T-helper 22 cell (primary cell): ENCODE measurements around the gene FGGY.
"Not testable (repeated sequence)": the region's sequence is repeated elsewhere in the genome, so short reads cannot be mapped to it uniquely, and the experiment has no call there.

Experiments
- DNase-seq: peaks from one replicate; pipeline ENCODE4 v3.0.0-alpha.2; 2020; ENCODE audit warnings: low read depth

Gene FGGY

DNA sequence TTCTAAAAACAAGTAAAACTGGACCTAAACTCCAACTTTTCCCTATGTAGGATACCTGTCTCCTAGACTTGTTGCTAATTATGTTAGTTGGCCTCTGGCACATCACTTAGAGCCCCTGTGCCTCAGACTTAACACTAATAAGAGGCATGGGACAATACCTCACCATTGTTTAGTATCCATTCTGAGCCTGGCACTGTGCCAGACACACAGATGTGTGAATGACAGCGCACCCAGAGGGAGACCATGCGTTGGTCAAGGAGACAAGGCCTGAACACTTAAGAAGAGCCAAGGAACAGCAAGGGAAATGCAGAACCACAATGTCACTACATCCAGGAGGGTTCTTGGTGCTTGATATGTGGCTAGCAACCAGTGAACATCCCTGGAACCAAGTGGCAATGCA, 189.1 kb downstream of the FGGY start:
- no peak for DNase-seq

DNA sequence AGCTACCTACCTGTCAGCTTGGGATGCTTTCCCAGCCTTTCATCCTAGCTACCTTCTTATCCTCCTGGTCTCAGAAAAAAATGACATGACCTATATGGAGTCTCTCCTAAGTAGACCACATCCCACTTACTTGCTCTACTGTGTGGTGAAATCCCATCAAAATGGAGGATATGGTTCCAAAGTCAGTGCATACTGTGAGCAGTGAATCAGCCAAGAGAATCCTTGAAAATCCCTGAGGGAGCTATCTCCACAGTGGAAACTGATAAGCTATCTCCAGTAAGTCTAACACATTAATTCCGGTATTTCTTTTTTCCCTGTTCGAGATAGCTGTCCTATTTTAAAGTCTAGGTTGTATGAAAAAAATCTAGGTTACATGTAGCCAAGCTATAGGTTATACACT, 189.7 kb downstream of the FGGY start:
- no peak for DNase-seq

- DNase-seq, result no peak
These were observed 190.6 kb downstream of the FGGY start for GRCh38 chr1:59487335-59488031.

GRCh38 chr1:59492500-59492899, 195.6 kb downstream of the FGGY start:
- no peak for DNase-seq

DNA sequence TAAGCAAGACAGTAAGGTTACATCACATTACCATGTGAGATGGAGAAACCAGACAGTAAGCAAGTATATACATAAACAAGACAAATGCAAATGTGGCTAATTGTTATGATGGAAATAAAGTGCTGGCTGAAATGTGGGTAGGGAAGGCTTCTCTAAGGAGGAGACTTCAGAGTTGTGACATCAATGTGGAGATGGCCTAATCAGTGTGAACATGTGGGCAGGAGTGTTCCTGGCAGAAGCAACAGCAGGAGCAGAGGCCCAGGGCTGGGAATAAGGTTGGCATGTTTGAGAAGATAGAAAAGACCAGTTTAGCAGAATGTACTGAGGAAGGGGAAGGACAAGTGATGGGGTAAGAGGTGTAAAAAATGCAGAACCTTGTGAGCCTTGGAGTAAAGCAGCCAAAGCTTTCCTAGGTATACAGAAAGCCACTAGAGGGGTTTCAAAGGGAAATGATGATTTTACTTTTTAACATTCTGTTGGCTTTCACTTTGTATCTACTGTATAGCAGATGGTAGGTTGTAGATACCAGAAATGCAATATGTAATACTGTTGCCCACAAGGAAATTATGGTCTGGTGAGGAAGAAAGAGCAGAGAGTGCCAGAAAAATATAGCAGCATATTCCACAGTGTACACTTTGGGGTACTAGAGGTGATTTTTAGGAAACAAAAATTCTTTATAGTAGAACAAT, 197.4 kb downstream of the FGGY start:
- no peak for DNase-seq

- DNase-seq, result not testable (repeated sequence)
These were observed 199.3 kb downstream of the FGGY start for GRCh38 chr1:59496156-59496555.

GRCh38 chr1:59497616-59498015, 200.7 kb downstream of the FGGY start:
- no peak for DNase-seq

GRCh38 chr1:59498640-59499039, 201.7 kb downstream of the FGGY start:
- DNase-seq, result no peak

- no peak for DNase-seq
These were observed 202.5 kb downstream of the FGGY start for GRCh38 chr1:59499273-59499942.

- DNase-seq, result no peak
These were observed 203.2 kb downstream of the FGGY start for GRCh38 chr1:59499943-59500569.

DNA sequence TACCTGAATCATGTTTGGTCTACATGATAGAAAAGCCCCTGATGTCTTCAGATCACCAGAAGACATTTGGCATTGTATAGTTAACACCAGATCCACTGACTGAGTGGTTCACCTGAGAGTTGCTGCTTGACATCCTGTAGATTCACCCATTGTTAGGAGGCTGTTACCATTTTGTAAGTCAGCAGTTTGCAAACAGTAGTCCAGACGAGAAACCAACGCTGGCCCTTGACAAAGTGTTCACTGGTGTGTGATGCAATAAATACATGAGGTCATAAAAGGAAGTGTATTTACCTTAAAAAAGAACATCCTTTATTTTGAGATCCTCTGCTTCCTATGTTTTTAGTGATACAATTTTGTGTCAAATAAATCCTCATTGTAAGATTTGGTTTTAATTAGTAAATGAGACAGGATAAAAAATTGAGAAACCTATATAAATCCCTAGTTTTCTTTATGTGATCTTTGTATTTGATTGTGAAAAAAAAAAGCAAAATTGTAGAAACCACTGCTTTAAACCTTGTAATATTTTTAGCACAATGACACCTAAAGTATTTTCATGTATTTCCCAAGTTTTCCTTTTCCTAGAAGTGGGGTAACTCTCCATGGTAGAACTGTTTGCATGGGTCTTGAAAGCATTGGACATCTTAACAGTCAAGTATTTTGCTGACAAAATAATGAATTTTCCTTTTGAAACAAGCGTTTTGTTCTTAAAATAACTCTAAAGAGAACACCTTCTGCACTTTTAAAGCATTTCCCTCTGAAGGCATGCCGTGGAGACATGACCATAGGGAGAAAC, 204.3 kb downstream of the FGGY start:
- DNase-seq, result no peak

GRCh38 chr1:59502009-59502691, 205.3 kb downstream of the FGGY start:
- no peak for DNase-seq

- no peak for DNase-seq
These were observed 207.4 kb downstream of the FGGY start for GRCh38 chr1:59504276-59504675.

DNA sequence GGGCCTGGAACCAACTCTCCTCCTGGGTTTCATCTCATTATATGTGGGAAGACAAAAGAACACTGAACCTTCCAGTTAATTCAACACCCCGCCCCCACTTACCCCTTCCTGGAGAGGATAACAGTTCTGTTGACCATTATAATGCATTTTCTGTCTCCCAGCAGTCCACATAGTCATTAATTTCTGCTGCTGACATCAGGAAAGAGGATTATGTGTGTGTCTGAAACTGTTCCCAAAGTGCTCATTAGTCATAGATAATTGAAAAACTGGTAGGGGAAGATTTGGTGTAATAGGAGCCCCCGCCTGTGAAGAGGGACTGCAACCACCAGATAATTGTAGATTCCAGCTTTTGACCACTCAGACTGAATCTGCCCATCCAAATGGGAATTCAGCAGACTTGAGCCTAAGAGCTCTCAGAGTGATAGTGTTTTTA, 208.7 kb downstream of the FGGY start:
- no peak for DNase-seq

DNA sequence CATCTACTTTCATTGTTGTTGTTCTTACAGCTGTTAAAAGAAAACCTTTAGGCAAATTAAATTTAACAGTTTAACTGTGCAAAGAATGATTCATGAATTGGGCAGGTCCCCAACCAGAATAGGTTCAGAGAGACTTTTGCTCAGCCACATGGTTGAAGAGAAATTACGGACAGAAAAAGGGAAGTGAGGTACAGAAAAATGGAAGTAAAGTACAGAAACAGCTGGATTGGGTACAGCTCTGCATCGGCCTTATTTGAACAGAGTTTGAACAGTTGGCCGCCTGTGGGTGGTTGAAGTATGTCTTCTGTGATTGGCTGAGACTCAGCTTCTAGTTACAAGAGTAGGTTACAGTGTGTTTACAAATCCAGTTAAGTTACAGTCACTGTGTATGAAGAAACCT, 210.1 kb downstream of the FGGY start:
- no peak for DNase-seq

DNA sequence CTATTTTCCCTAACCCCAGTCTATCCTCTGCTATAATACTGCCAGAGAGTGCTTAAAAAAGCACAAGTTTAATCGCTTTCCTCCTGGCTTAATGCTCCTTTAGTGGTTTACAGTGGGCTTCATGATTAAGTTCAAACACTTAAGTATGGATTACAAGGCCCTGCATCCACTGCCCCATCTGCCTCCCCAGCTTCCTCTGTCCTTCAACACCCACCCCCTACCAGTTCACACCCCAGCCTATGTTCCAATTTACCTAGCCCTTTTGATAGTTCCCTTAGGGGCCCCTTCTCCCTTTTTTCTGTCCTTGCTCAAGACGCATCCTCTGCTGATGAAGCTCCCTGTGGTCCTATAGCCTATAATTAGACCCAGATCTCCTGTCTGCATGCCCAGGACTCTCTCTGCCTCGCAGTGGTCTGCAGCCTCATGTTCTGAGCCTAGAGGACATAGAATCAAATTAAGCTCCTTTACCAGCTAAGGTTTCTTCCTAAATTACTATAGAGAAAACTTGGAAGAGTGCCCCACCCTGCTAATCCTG, 212.5 kb downstream of the FGGY start:
- no peak for DNase-seq

GRCh38 chr1:59510249-59510648, 213.4 kb downstream of the FGGY start:
- DNase-seq, result no peak

DNA sequence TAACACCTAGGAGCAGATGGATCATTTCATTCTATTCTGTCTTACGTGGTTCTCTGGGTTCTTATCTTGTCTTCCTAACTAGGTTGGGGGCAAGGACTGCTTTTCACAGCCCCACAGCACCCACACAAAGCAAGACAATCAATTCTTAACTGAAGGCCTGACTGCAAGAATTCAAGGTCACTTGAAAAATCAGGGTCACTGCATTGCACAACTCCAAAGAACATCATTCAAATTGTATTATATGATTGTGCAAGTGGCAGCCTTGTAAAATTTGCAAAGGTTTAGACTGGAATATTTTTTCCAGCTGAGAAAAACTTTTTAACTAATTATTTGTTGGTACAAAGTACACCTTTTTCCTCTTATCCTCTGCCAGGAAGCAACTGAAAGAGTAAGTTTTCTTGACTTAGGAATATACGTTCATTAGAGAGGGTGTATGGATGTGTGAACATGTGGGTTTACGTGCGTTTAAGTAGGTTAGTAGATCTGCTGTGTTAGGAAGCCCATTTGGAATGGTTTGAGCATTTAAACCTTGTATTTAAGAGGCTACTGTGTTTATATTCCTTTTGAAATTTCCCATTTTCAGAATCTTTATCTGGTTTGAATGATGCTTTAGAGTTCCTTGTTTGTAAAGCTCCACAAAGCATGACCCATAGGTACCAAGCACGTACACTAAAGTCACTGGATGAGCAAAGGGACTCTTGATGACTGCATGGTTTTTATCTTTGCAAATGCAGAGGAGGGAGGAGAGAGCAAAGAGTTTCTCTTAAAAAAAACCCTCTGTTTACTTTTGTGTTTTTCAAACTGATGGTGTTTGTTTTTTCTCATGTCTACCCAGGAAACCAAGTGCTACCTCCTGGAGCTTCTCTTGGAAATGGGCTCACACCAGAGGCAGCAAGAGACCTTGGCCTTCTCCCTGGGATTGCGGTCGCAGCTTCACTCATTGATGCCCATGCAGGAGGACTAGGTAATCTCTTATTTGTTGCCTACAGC, 214.9 kb downstream of the FGGY start:
- DNase-seq, result no peak

DNA sequence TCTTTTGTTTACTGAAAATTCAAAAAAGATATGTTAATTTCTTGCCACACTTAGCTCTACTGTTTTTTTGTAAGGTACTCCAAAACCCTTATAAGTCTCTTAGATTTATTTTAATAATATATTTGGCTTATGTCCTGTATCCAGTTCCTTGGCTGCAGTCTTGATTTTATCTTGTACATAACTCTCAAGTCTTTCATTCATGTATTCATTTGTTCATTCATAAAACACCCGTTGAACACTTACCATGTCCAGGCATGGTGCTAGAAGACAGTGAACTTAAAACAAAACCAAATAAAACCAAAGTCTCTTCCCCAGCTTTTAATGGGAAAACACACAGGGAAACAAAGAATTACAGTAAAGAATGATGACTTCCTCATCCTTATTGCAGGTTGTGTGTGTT, 215.8 kb downstream of the FGGY start:
- DNase-seq, result no peak
